H54 (cell line): ENCODE data around the gene ALG2.

Experiments used
- DNase-seq: peaks from one replicate; pipeline ENCODE4 v3.0.0; 2011; ENCODE audit warnings: low spot score, mixed read lengths; ENCODE audit not compliant: insufficient read length
- FAIRE-seq: peaks from 3 replicates; lab custom pipeline; 2011; peaks lifted over from hg19 to GRCh38; lab: Jason Lieb, UNC
- POLR2A ChIP-seq: IDR thresholded peaks from 2 replicates; pipeline ENCODE4 v1.6.1; 2011; ENCODE audit warnings: low read depth, mild to moderate bottlenecking, low read length

Gene ALG2

GRCh38 chr9:99192786-99193465, 28.8 kb downstream of the ALG2 start:
- TF ChIP-seq POLR2A = no peak
- FAIRE-seq = no peak
- DNase-seq = no peak

- no peak for TF ChIP-seq POLR2A
- FAIRE-seq (no peak), DNase-seq (no peak)
These were observed 31.0 kb downstream of the ALG2 start for GRCh38 chr9:99190597-99191283.

GRCh38 chr9:99189887-99190596, 31.7 kb downstream of the ALG2 start:
- DNase-seq = no peak
- FAIRE-seq = no peak
- no peak for TF ChIP-seq POLR2A

GRCh38 chr9:99189186-99189585, 32.6 kb downstream of the ALG2 start:
- DNase-seq (no peak), FAIRE-seq (no peak)
- TF ChIP-seq POLR2A = no peak

GRCh38 chr9:99187311-99187710, 34.4 kb downstream of the ALG2 start:
- FAIRE-seq (no peak), DNase-seq (no peak)
- no peak for TF ChIP-seq POLR2A

GRCh38 chr9:99185934-99186333, 35.8 kb downstream of the ALG2 start:
- FAIRE-seq (no peak), DNase-seq (no peak)
- TF ChIP-seq POLR2A = no peak

GRCh38 chr9:99185348-99185632, 36.5 kb downstream of the ALG2 start:
- no peak for TF ChIP-seq POLR2A
- DNase-seq (no peak), FAIRE-seq (no peak)

- DNase-seq = peak; percentile 91
- FAIRE-seq = peak; percentile 87
- TF ChIP-seq POLR2A = no peak
These were observed 37.0 kb downstream of the ALG2 start for GRCh38 chr9:99184475-99185347.

GRCh38 chr9:99184110-99184474, 37.6 kb downstream of the ALG2 start:
- FAIRE-seq (no peak), DNase-seq (no peak)
- no peak for TF ChIP-seq POLR2A

- TF ChIP-seq POLR2A = no peak
- FAIRE-seq = no peak
- no peak for DNase-seq
These were observed 38.1 kb downstream of the ALG2 start for GRCh38 chr9:99183616-99184015.

- FAIRE-seq (no peak), DNase-seq (no peak)
- TF ChIP-seq POLR2A = no peak
These were observed 39.4 kb downstream of the ALG2 start for GRCh38 chr9:99182356-99182755.

- no peak for DNase-seq
- TF ChIP-seq POLR2A = no peak
- no peak for FAIRE-seq
These were observed 40.1 kb downstream of the ALG2 start for GRCh38 chr9:99181621-99182020.

GRCh38 chr9:99181206-99181605, 40.5 kb downstream of the ALG2 start:
- DNase-seq (no peak), FAIRE-seq (no peak)

GRCh38 chr9:99180662-99181061, 41.1 kb downstream of the ALG2 start:
- FAIRE-seq (no peak), DNase-seq (no peak)
- no peak for TF ChIP-seq POLR2A

More at GRCh38 chr9:99181206-99181605, 40.5 kb downstream of the ALG2 start:
- no peak for TF ChIP-seq POLR2A
